IMR-90 (cell line): ENCODE results near the gene PTPN5. TPM values are rescaled to one million over a fixed set of nuclear protein-coding genes. Genes with fewer than 3 reads are reported as not detected.
A peak's percentile ranks its signal among the peaks of the same experiment; 100 is the strongest.

ENCODE experiments used
- ATAC-seq: fragments of 200-7000 bp; cut with Tn5 transposase; 2 replicates; pipeline ENCODE4 v1.9.1; 2020; ENCODE audit warnings: low read depth, mild to moderate bottlenecking, moderate library complexity
- BruUV-seq: library from RNA; stranded (reverse); fragments of 400-500 nt; replicated peaks from 2 replicates; lab custom pipeline; 2021; lab: Mats Ljungman, UMichigan
- CTCF ChIA-PET: fragments of 300-600 bp; formaldehyde crosslinking; extraction: SDS; loops from one replicate; lab custom pipeline; 2021; ENCODE audit warnings: antibody characterized with exemption; lab: Yijun Ruan, JAX
- POLR2A ChIA-PET: fragments of 300-600 bp; sonication (Branson Sonifier 250); formaldehyde crosslinking; loops from one replicate; lab custom pipeline; 2022; ENCODE audit warnings: antibody characterized with exemption; ENCODE audit not compliant: unreplicated experiment; lab: Charles Lee
- DNase-seq: peaks from one replicate; pipeline ENCODE4 v3.0.0; 2013
- H2AFZ ChIP-seq: replicated peaks from 2 replicates; pipeline ENCODE3; 2013; ENCODE audit warnings: low read length, mild to moderate bottlenecking; ENCODE audit not compliant: poor library complexity
- H2AK5ac ChIP-seq: 2 replicates; pipeline ENCODE4 v1.6.1; 2013; ENCODE audit warnings: low read depth, low read length, inconsistent platforms
- H2AK9ac ChIP-seq: replicated peaks from 2 replicates; pipeline ENCODE3; 2013; ENCODE audit warnings: mild to moderate bottlenecking, low read depth, low read length, moderate library complexity; ENCODE audit not compliant: poor library complexity
- H2BK120ac ChIP-seq: 2 replicates; pipeline ENCODE4 v1.6.1; 2013; ENCODE audit warnings: low read depth, low read length, inconsistent platforms
- H2BK15ac ChIP-seq: 3 replicates; pipeline ENCODE4 v1.6.1; 2013; ENCODE audit warnings: low read depth, low read length, inconsistent platforms
- H2BK20ac ChIP-seq: 2 replicates; pipeline ENCODE4 v1.6.1; 2013; ENCODE audit warnings: low read depth, mild to moderate bottlenecking, inconsistent platforms, low read length, moderate library complexity
- H2BK5ac ChIP-seq: 2 replicates; pipeline ENCODE4 v1.6.1; 2013; ENCODE audit warnings: mild to moderate bottlenecking, low read depth, low read length, inconsistent platforms; ENCODE audit not compliant: poor library complexity, severe bottlenecking
- H3K14ac ChIP-seq: replicated peaks from 2 replicates; pipeline ENCODE4 v1.6.1; 2013; ENCODE audit warnings: low read depth, low read length, inconsistent platforms
- H3K18ac ChIP-seq: 2 replicates; pipeline ENCODE4 v1.6.1; 2013; ENCODE audit warnings: low read depth, low read length, control low read depth
- H3K23ac ChIP-seq: 2 replicates; pipeline ENCODE4 v1.6.1; 2013; ENCODE audit warnings: low read depth, low read length, inconsistent platforms
- H3K27ac ChIP-seq: 2 replicates; pipeline ENCODE4 v1.5.1; 2013; ENCODE audit warnings: mild to moderate bottlenecking, control low read depth, low read length; ENCODE audit not compliant: insufficient read depth
- H3K27me3 ChIP-seq: 2 replicates; pipeline ENCODE4 v1.6.1; 2013; ENCODE audit warnings: low read length; ENCODE audit not compliant: control insufficient read depth, insufficient read depth
- H3K36me3 ChIP-seq: 2 replicates; pipeline ENCODE4 v1.6.1; 2013; ENCODE audit warnings: low read length, mixed read lengths; ENCODE audit not compliant: control insufficient read depth, insufficient read depth
- H3K4ac ChIP-seq: 2 replicates; pipeline ENCODE4 v1.6.1; 2013; ENCODE audit warnings: low read depth, low read length, inconsistent platforms
- H3K4me1 ChIP-seq: 2 replicates; pipeline ENCODE4 v1.6.1; 2013; ENCODE audit warnings: low read length, mixed read lengths; ENCODE audit not compliant: control insufficient read depth, insufficient read depth
- H3K4me2 ChIP-seq: 2 replicates; pipeline ENCODE4 v1.6.1; 2013; ENCODE audit warnings: low read depth, mild to moderate bottlenecking, control low read depth, low read length, moderate library complexity
- H3K4me3 ChIP-seq: 2 replicates; pipeline ENCODE4 v1.5.1; 2013; ENCODE audit warnings: low read depth, mild to moderate bottlenecking, control low read depth, low read length, moderate library complexity; ENCODE audit not compliant: insufficient read depth
- H3K56ac ChIP-seq: 2 replicates; pipeline ENCODE4 v1.6.1; 2013; ENCODE audit warnings: low read length, inconsistent platforms; ENCODE audit not compliant: insufficient read depth; ENCODE audit errors: extremely low read depth
- H3K79me1 ChIP-seq, 2 experiments: 2 replicates each; pipeline ENCODE4 v1.6.1; 2013; ENCODE audit warnings: low read length in 2 of 2, inconsistent platforms in 1 of 2, low read depth in 1 of 2
- H3K9ac ChIP-seq: 2 replicates; pipeline ENCODE4 v1.6.1; 2013; ENCODE audit warnings: low read depth, low read length, control low read depth
- H3K9me1 ChIP-seq: 2 replicates; pipeline ENCODE4 v1.6.1; 2013; ENCODE audit warnings: low read length, inconsistent platforms; ENCODE audit not compliant: insufficient read depth
- H3K9me3 ChIP-seq: 2 replicates; pipeline ENCODE4 v1.6.1; 2013; ENCODE audit warnings: low read length; ENCODE audit not compliant: control insufficient read depth, insufficient read depth
- H4K20me1 ChIP-seq: 2 replicates; pipeline ENCODE4 v1.6.1; 2013; ENCODE audit warnings: low read length, inconsistent platforms; ENCODE audit not compliant: insufficient read depth
- H4K5ac ChIP-seq: 2 replicates; pipeline ENCODE4 v1.6.1; 2013; ENCODE audit warnings: mild to moderate bottlenecking, low read depth, low read length, control low read depth
- H4K8ac ChIP-seq, 2 experiments: 2 replicates each; pipeline ENCODE4 v1.6.1; 2013; ENCODE audit warnings: low read depth in 2 of 2, low read length in 2 of 2, control low read depth in 1 of 2, inconsistent platforms in 1 of 2
- H4K91ac ChIP-seq: 2 replicates; pipeline ENCODE4 v1.6.1; 2013; ENCODE audit warnings: low read depth, low read length, inconsistent platforms; ENCODE audit not compliant: insufficient read depth
- BHLHE40 ChIP-seq: fragments of 150-350 bp; IDR thresholded peaks from 2 replicates; pipeline ENCODE4 v1.6.1; 2016; ENCODE audit warnings: mild to moderate bottlenecking, low read depth, low read length
- CEBPB ChIP-seq: IDR thresholded peaks from 2 replicates; pipeline ENCODE4 v1.6.1; 2012; ENCODE audit warnings: low read depth, low read length, improper control_type of control experiment
- CHD1 ChIP-seq: IDR thresholded peaks from 2 replicates; pipeline ENCODE4 v1.6.1; 2012; ENCODE audit warnings: low read depth, low read length, improper control_type of control experiment
- CTCF ChIP-seq: conservative IDR thresholded peaks from 2 replicates; pipeline ENCODE4 v1.5.1; 2012; ENCODE audit warnings: mild to moderate bottlenecking, low read depth, low read length, improper control_type of control experiment
- ELK1 ChIP-seq: fragments of 150-350 bp; IDR thresholded peaks from 2 replicates; pipeline ENCODE4 v1.6.1; 2016; ENCODE audit warnings: low read depth, mild to moderate bottlenecking, low read length, moderate library complexity, borderline replicate concordance
- FOS ChIP-seq: fragments of 150-350 bp; IDR thresholded peaks from 2 replicates; pipeline ENCODE4 v1.6.1; 2016; ENCODE audit warnings: low read depth, low read length
- MAFK ChIP-seq: IDR thresholded peaks from 2 replicates; pipeline ENCODE4 v1.6.1; 2012; ENCODE audit warnings: low read depth, low read length, improper control_type of control experiment
- MAZ ChIP-seq: IDR thresholded peaks from 2 replicates; pipeline ENCODE4 v1.6.1; 2012; ENCODE audit warnings: low read depth, mild to moderate bottlenecking, low read length, improper control_type of control experiment, moderate library complexity, borderline replicate concordance
- MXI1 ChIP-seq: IDR thresholded peaks from 2 replicates; pipeline ENCODE4 v1.6.1; 2012; ENCODE audit warnings: low read depth, mild to moderate bottlenecking, low read length, moderate library complexity, borderline replicate concordance
- NFE2L2 ChIP-seq: fragments of 150-350 bp; IDR thresholded peaks from 2 replicates; pipeline ENCODE4 v1.6.1; 2016; ENCODE audit warnings: low read depth, mild to moderate bottlenecking, low read length
- POLR2A ChIP-seq: IDR thresholded peaks from 2 replicates; pipeline ENCODE4 v1.6.1; 2012; ENCODE audit warnings: mild to moderate bottlenecking, low read depth, low read length
- RAD21 ChIP-seq: IDR thresholded peaks from 2 replicates; pipeline ENCODE4 v1.6.1; 2012; ENCODE audit warnings: low read length, improper control_type of control experiment
- RCOR1 ChIP-seq: IDR thresholded peaks from 2 replicates; pipeline ENCODE4 v1.6.1; 2012; ENCODE audit warnings: mild to moderate bottlenecking, low read length, improper control_type of control experiment; ENCODE audit not compliant: insufficient replicate concordance
- RFX5 ChIP-seq: IDR thresholded peaks from 2 replicates; pipeline ENCODE4 v1.8.0; 2012; ENCODE audit warnings: low read depth, mild to moderate bottlenecking, low read length, moderate library complexity
- SMC3 ChIP-seq: fragments of 150-350 bp; IDR thresholded peaks from 2 replicates; pipeline ENCODE4 v1.6.1; 2016; ENCODE audit warnings: low read depth, mild to moderate bottlenecking, antibody characterized with exemption, low read length, moderate library complexity
- USF2 ChIP-seq: fragments of 150-350 bp; IDR thresholded peaks from 2 replicates; pipeline ENCODE4 v1.6.1; 2017; ENCODE audit warnings: mild to moderate bottlenecking, antibody characterized with exemption, low read length, low read depth
- WGBS, 2 experiments: methylation state at CpG; one replicate each; pipeline versions ENCODE4 v1.1.5 to v1.1.7; 2013; ENCODE audit warnings: missing lambda C conversion rate in 2 of 2; ENCODE audit not compliant: insufficient read length in 1 of 2; ENCODE audit errors: extremely low coverage in 2 of 2; 5-methylcytosine and 5-hydroxymethylcytosine counted together
- dilution Hi-C: fragments of 300-500 bp; cut with HindIII; formaldehyde crosslinking; loops from one replicate; pipeline ENCODE4 v1.14.3; 2018; ENCODE audit warnings: low sequenced_read_pairs; ENCODE audit not compliant: unreplicated experiment
- in situ Hi-C: fragments of 300-500 bp; cut with MboI; formaldehyde crosslinking; loops from 3 replicates; pipeline ENCODE4 v1.14.3; 2019; ENCODE audit warnings: low sequenced_read_pairs, inconsistent platforms, mixed read lengths
- intact Hi-C: fragments of 100-400 bp; cut with micrococcal nuclease; formaldehyde crosslinking; loops from 2 replicates; pipeline ENCODE4 v1.10.0; 2022
- polyA plus RNA-seq, 3 experiments: library from polyadenylated mRNA; depleted of rRNA; stranded (reverse); fragments of >200 nt; gene quantifications; 2 replicates each; pipeline ENCODE4 v1.2.3, GENCODE V29; 2012; ENCODE audit warnings: low replicate concordance in 1 of 3
- total RNA-seq: library from RNA; depleted of rRNA; stranded (reverse); fragments of >200 nt; gene quantifications from 2 replicates; pipeline ENCODE4 v1.2.3, GENCODE V29; 2012

PTPN5 gene
- total and polyA plus RNA-seq, 2 of the 4 experiments (the other 2 are of a cell fraction): not detected

GRCh38 chr11:18768472-18768901 is 23.1 kb downstream of the PTPN5 start:
- no peak overlapping the region for H3K9ac ChIP-seq
- no peaks in the 10 kb centered on the region for H4K20me1 ChIP-seq
- no TSS peak for BruUV-seq
- ATAC-seq (no peak), DNase-seq (no peak)
- H3K4me2 ChIP-seq: no peak overlapping the region
- no peak overlapping the region for H3K27ac ChIP-seq
- in situ Hi-C loops: no loop called here
- H3K4me1 ChIP-seq: no peaks in the 10 kb centered on the region; the same call in 1 of the 2 replicates
- no peak for TF ChIP-seq RFX5
- no peak for TF ChIP-seq SMC3
- no peak for TF ChIP-seq USF2
- TF ChIP-seq FOS: no peak
- no peak for TF ChIP-seq NFE2L2
- TF ChIP-seq MAFK: no peak
- no peak for TF ChIP-seq ELK1
- TF ChIP-seq CTCF: no peak
- no peak for TF ChIP-seq POLR2A
- TF ChIP-seq CHD1: no peak
- no peak for TF ChIP-seq MXI1
- TF ChIP-seq RCOR1: no peak
- no peak for TF ChIP-seq RAD21
- no peak for TF ChIP-seq CEBPB
- TF ChIP-seq BHLHE40: no peak
- no peak for TF ChIP-seq MAZ
- H3K9me1 ChIP-seq: no peaks in the 10 kb centered on the region
- intact Hi-C loops: loop anchor here (10.0 kb wide), 1 partner anchor 224 kb away; no protein-coding TSS in a partner anchor
- H3K27me3 ChIP-seq: peaks cover 28% of the 10 kb centered on the region
- WGBS, 2 experiments: no CpG with 5 or more reads among the region's 4 CpGs
- H2BK15ac ChIP-seq: no peak overlapping the region
- no peak overlapping the region for H4K8ac ChIP-seq
- no peak overlapping the region for H4K91ac ChIP-seq
- ChIA-PET CTCF (no interaction called here), POLR2A (no interaction called here)
- no peak overlapping the region for H2BK120ac ChIP-seq
- H2BK5ac ChIP-seq: no peak overlapping the region
- no peak overlapping the region for H2AK9ac ChIP-seq
- peak overlapping the region; percentile 26 for H2AFZ ChIP-seq
- no peak overlapping the region for H3K23ac ChIP-seq
- no peak overlapping the region for H3K4ac ChIP-seq
- no peak overlapping the region for H2AK5ac ChIP-seq
- dilution Hi-C loops: no loop called here
- no peak overlapping the region for H2BK20ac ChIP-seq
- H3K36me3 ChIP-seq: no peaks in the 10 kb centered on the region
- H3K18ac ChIP-seq: no peak overlapping the region
- no peaks in the 10 kb centered on the region for H3K79me1 ChIP-seq
- H3K9me3 ChIP-seq: no peaks in the 10 kb centered on the region
- no peak overlapping the region for H4K5ac ChIP-seq
- H3K14ac ChIP-seq: no peak overlapping the region
- H3K4me3 ChIP-seq: no peak overlapping the region
- H3K56ac ChIP-seq: no peak overlapping the region
